ENCODE measurements around the gene ZNF462.
"Not testable (repeated sequence)": the region's sequence is repeated elsewhere in the genome, so short reads cannot be mapped to it uniquely, and the experiment has no call there.

ZNF462 gene

GRCh38 chr9:106897236-106897635, 34.3 kb downstream of the ZNF462 start:
- Histone ChIP-seq H3K4me3 (ENCODE audit: insufficient read depth, low read depth, low read length, poor library complexity, severe bottlenecking) (no peak overlapping the region), H3K4me1 (ENCODE audit: control insufficient read depth, insufficient read depth, low read length, poor library complexity, severe bottlenecking) (no peaks in the 10 kb centered on the region), H3K9me3 (ENCODE audit: control insufficient read depth, low read length) (no peaks in the 10 kb centered on the region), H3K27me3 (replicated peaks; ENCODE audit: control insufficient read depth, insufficient read depth, low read length, poor library complexity, severe bottlenecking) (no peaks in the 10 kb centered on the region), H3K36me3 (ENCODE audit: control insufficient read depth, insufficient read depth, low read length) (no peaks in the 10 kb centered on the region), H3K27ac (ENCODE audit: insufficient read depth, low read length, poor library complexity, severe bottlenecking) (no peak overlapping the region)
- no peak for DNase-seq

GRCh38 chr9:106897751-106898150, 34.8 kb downstream of the ZNF462 start:
- no peaks in the 10 kb centered on the region for H3K36me3 ChIP-seq (ENCODE audit: control insufficient read depth, insufficient read depth, low read length)
- DNase-seq = no peak
- H3K27ac ChIP-seq (ENCODE audit: insufficient read depth, low read length, poor library complexity, severe bottlenecking) = no peak overlapping the region
- no peak overlapping the region for H3K4me3 ChIP-seq (ENCODE audit: insufficient read depth, low read depth, low read length, poor library complexity, severe bottlenecking)
- no peaks in the 10 kb centered on the region for H3K9me3 ChIP-seq (ENCODE audit: control insufficient read depth, low read length)
- no peaks in the 10 kb centered on the region for H3K27me3 ChIP-seq (replicated peaks; ENCODE audit: control insufficient read depth, insufficient read depth, low read length, poor library complexity, severe bottlenecking)
- H3K4me1 ChIP-seq (ENCODE audit: control insufficient read depth, insufficient read depth, low read length, poor library complexity, severe bottlenecking) = no peaks in the 10 kb centered on the region

- not testable (repeated sequence) for DNase-seq; H3K4me3 ChIP-seq (ENCODE audit: insufficient read depth, low read depth, low read length, poor library complexity, severe bottlenecking); H3K27me3 ChIP-seq (replicated peaks; ENCODE audit: control insufficient read depth, insufficient read depth, low read length, poor library complexity, severe bottlenecking); H3K36me3 ChIP-seq (ENCODE audit: control insufficient read depth, insufficient read depth, low read length); H3K9me3 ChIP-seq (ENCODE audit: control insufficient read depth, low read length); H3K4me1 ChIP-seq (ENCODE audit: control insufficient read depth, insufficient read depth, low read length, poor library complexity, severe bottlenecking); H3K27ac ChIP-seq (ENCODE audit: insufficient read depth, low read length, poor library complexity, severe bottlenecking)
Measured at GRCh38 chr9:106900523-106900922, 37.6 kb downstream of the ZNF462 start.

- no peaks in the 10 kb centered on the region for H3K4me1 ChIP-seq (ENCODE audit: control insufficient read depth, insufficient read depth, low read length, poor library complexity, severe bottlenecking)
- no peaks in the 10 kb centered on the region for H3K27me3 ChIP-seq (replicated peaks; ENCODE audit: control insufficient read depth, insufficient read depth, low read length, poor library complexity, severe bottlenecking)
- no peaks in the 10 kb centered on the region for H3K36me3 ChIP-seq (ENCODE audit: control insufficient read depth, insufficient read depth, low read length)
- DNase-seq = no peak
- no peak overlapping the region for H3K4me3 ChIP-seq (ENCODE audit: insufficient read depth, low read depth, low read length, poor library complexity, severe bottlenecking)
- no peaks in the 10 kb centered on the region for H3K9me3 ChIP-seq (ENCODE audit: control insufficient read depth, low read length)
- H3K27ac ChIP-seq (ENCODE audit: insufficient read depth, low read length, poor library complexity, severe bottlenecking) = no peak overlapping the region
Measured at GRCh38 chr9:106906129-106906528, 43.2 kb downstream of the ZNF462 start.

GRCh38 chr9:106911951-106912350, 49.0 kb downstream of the ZNF462 start:
- H3K9me3 ChIP-seq (ENCODE audit: control insufficient read depth, low read length) = no peaks in the 10 kb centered on the region
- H3K27me3 ChIP-seq (replicated peaks; ENCODE audit: control insufficient read depth, insufficient read depth, low read length, poor library complexity, severe bottlenecking) = no peaks in the 10 kb centered on the region

GRCh38 chr9:106913276-106913675, 50.3 kb downstream of the ZNF462 start:
- Histone ChIP-seq H3K9me3 (ENCODE audit: control insufficient read depth, low read length) (no peaks in the 10 kb centered on the region), H3K4me3 (ENCODE audit: insufficient read depth, low read depth, low read length, poor library complexity, severe bottlenecking) (no peak overlapping the region), H3K27me3 (replicated peaks; ENCODE audit: control insufficient read depth, insufficient read depth, low read length, poor library complexity, severe bottlenecking) (no peaks in the 10 kb centered on the region), H3K4me1 (ENCODE audit: control insufficient read depth, insufficient read depth, low read length, poor library complexity, severe bottlenecking) (no peaks in the 10 kb centered on the region), H3K27ac (ENCODE audit: insufficient read depth, low read length, poor library complexity, severe bottlenecking) (no peak overlapping the region), H3K36me3 (ENCODE audit: control insufficient read depth, insufficient read depth, low read length) (no peaks in the 10 kb centered on the region)
- no peak for DNase-seq

More at GRCh38 chr9:106911951-106912350, 49.0 kb downstream of the ZNF462 start:
- H3K27ac ChIP-seq (ENCODE audit: insufficient read depth, low read length, poor library complexity, severe bottlenecking) = no peak overlapping the region
- H3K4me1 ChIP-seq (ENCODE audit: control insufficient read depth, insufficient read depth, low read length, poor library complexity, severe bottlenecking) = no peaks in the 10 kb centered on the region
- no peak overlapping the region for H3K4me3 ChIP-seq (ENCODE audit: insufficient read depth, low read depth, low read length, poor library complexity, severe bottlenecking)
- no peak for DNase-seq
- H3K36me3 ChIP-seq (ENCODE audit: control insufficient read depth, insufficient read depth, low read length) = no peaks in the 10 kb centered on the region

GRCh38 chr9:106915851-106916250, 52.9 kb downstream of the ZNF462 start:
- Histone ChIP-seq H3K27me3 (replicated peaks; ENCODE audit: control insufficient read depth, insufficient read depth, low read length, poor library complexity, severe bottlenecking) (no peaks in the 10 kb centered on the region), H3K27ac (ENCODE audit: insufficient read depth, low read length, poor library complexity, severe bottlenecking) (no peak overlapping the region), H3K4me1 (ENCODE audit: control insufficient read depth, insufficient read depth, low read length, poor library complexity, severe bottlenecking) (no peaks in the 10 kb centered on the region), H3K36me3 (ENCODE audit: control insufficient read depth, insufficient read depth, low read length) (no peaks in the 10 kb centered on the region), H3K9me3 (ENCODE audit: control insufficient read depth, low read length) (no peaks in the 10 kb centered on the region), H3K4me3 (ENCODE audit: insufficient read depth, low read depth, low read length, poor library complexity, severe bottlenecking) (no peak overlapping the region)
- no peak for DNase-seq

GRCh38 chr9:106916466-106917235, 53.7 kb downstream of the ZNF462 start:
- Histone ChIP-seq H3K36me3 (ENCODE audit: control insufficient read depth, insufficient read depth, low read length) (no peaks in the 10 kb centered on the region), H3K27me3 (replicated peaks; ENCODE audit: control insufficient read depth, insufficient read depth, low read length, poor library complexity, severe bottlenecking) (no peaks in the 10 kb centered on the region), H3K4me1 (ENCODE audit: control insufficient read depth, insufficient read depth, low read length, poor library complexity, severe bottlenecking) (no peaks in the 10 kb centered on the region), H3K27ac (ENCODE audit: insufficient read depth, low read length, poor library complexity, severe bottlenecking) (no peak overlapping the region), H3K9me3 (ENCODE audit: control insufficient read depth, low read length) (no peaks in the 10 kb centered on the region), H3K4me3 (ENCODE audit: insufficient read depth, low read depth, low read length, poor library complexity, severe bottlenecking) (no peak overlapping the region)
- DNase-seq = no peak

GRCh38 chr9:106918825-106919509, 56.0 kb downstream of the ZNF462 start:
- H3K27me3 ChIP-seq (replicated peaks; ENCODE audit: control insufficient read depth, insufficient read depth, low read length, poor library complexity, severe bottlenecking) = no peaks in the 10 kb centered on the region
- H3K4me3 ChIP-seq (ENCODE audit: insufficient read depth, low read depth, low read length, poor library complexity, severe bottlenecking) = no peak overlapping the region
- no peaks in the 10 kb centered on the region for H3K36me3 ChIP-seq (ENCODE audit: control insufficient read depth, insufficient read depth, low read length)
- no peak for DNase-seq
- H3K27ac ChIP-seq (ENCODE audit: insufficient read depth, low read length, poor library complexity, severe bottlenecking) = no peak overlapping the region
- H3K9me3 ChIP-seq (ENCODE audit: control insufficient read depth, low read length) = no peaks in the 10 kb centered on the region
- no peaks in the 10 kb centered on the region for H3K4me1 ChIP-seq (ENCODE audit: control insufficient read depth, insufficient read depth, low read length, poor library complexity, severe bottlenecking)

- Histone ChIP-seq H3K4me3 (ENCODE audit: insufficient read depth, low read depth, low read length, poor library complexity, severe bottlenecking) (no peak overlapping the region), H3K36me3 (ENCODE audit: control insufficient read depth, insufficient read depth, low read length) (no peaks in the 10 kb centered on the region), H3K27ac (ENCODE audit: insufficient read depth, low read length, poor library complexity, severe bottlenecking) (no peak overlapping the region), H3K27me3 (replicated peaks; ENCODE audit: control insufficient read depth, insufficient read depth, low read length, poor library complexity, severe bottlenecking) (no peaks in the 10 kb centered on the region), H3K9me3 (ENCODE audit: control insufficient read depth, low read length) (no peaks in the 10 kb centered on the region), H3K4me1 (ENCODE audit: control insufficient read depth, insufficient read depth, low read length, poor library complexity, severe bottlenecking) (no peaks in the 10 kb centered on the region)
- DNase-seq = no peak
Measured at GRCh38 chr9:106920091-106920490, 57.1 kb downstream of the ZNF462 start.

Data from effector memory CD4-positive, alpha-beta T cell (primary cell).